GM12872 (cell line): ENCODE results near the gene TIMM17A.

Experiments
- TF ChIP-seq, protein P1 (sequence below): IDR thresholded peaks from 3 replicates; pipeline ENCODE4 v1.5.1; 2011; ENCODE audit warnings: low read depth, mild to moderate bottlenecking, low read length, moderate library complexity; ENCODE audit not compliant: insufficient read depth

Gene TIMM17A

DNA sequence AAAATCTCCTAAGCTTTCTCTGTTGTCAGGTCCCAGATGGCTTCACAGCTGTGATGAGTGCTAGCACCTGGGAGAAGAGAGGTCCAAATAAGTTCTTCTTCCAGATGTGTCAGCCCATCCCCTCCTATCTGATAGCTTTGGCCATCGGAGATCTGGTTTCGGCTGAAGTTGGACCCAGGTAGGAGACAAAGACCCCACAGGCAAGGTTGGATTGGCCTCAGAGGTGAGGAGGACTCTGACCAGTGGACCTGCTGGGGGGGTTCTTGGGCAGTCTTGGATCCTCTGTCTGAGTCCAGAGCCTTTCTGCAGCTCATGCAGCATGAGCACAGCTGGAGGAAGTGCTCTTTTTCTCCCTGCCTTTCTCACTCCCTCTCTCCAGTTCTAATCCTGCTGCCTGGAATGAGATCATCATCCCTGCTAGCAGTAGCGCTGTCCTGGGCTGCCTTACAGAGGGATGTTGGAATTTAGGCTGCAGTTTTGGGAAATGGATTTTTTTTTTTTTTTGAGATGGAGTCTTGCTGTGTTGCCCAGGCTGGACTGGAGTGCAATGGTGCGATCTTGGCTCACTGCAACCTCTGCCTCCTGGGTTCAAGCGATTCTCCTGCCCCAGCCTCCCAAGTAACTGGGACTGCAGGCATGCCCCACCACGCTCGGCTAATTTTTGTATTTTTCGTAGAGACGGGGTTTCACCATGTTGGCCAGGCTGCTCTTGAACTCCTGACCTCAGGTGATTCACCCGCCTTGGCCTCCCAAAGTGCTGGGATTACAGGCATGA lies 34.2 kb downstream of the TIMM17A start:
- TF ChIP-seq, protein P1, sequence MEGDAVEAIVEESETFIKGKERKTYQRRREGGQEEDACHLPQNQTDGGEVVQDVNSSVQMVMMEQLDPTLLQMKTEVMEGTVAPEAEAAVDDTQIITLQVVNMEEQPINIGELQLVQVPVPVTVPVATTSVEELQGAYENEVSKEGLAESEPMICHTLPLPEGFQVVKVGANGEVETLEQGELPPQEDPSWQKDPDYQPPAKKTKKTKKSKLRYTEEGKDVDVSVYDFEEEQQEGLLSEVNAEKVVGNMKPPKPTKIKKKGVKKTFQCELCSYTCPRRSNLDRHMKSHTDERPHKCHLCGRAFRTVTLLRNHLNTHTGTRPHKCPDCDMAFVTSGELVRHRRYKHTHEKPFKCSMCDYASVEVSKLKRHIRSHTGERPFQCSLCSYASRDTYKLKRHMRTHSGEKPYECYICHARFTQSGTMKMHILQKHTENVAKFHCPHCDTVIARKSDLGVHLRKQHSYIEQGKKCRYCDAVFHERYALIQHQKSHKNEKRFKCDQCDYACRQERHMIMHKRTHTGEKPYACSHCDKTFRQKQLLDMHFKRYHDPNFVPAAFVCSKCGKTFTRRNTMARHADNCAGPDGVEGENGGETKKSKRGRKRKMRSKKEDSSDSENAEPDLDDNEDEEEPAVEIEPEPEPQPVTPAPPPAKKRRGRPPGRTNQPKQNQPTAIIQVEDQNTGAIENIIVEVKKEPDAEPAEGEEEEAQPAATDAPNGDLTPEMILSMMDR, result no peak

DNA sequence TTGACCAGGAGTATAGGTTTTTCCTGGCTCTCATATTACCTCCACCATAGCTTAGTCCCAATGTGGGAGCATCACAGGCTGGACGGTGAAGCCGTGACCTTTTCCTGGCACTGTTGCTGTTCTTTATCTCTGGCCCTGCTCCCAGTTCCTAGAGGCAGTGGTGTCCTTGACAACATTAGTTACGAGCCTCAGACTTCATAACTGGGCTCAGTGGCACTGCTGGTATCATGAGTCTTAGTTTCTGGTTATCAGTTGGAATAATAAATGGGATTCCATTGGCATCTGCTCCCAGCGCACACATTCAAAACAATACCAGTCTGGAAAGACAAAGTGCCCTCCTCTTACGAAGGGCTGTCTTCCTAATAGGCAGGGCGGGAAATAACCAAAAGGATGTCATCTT lies 35.1 kb downstream of the TIMM17A start:
- TF ChIP-seq, protein P1, result no peak

DNA sequence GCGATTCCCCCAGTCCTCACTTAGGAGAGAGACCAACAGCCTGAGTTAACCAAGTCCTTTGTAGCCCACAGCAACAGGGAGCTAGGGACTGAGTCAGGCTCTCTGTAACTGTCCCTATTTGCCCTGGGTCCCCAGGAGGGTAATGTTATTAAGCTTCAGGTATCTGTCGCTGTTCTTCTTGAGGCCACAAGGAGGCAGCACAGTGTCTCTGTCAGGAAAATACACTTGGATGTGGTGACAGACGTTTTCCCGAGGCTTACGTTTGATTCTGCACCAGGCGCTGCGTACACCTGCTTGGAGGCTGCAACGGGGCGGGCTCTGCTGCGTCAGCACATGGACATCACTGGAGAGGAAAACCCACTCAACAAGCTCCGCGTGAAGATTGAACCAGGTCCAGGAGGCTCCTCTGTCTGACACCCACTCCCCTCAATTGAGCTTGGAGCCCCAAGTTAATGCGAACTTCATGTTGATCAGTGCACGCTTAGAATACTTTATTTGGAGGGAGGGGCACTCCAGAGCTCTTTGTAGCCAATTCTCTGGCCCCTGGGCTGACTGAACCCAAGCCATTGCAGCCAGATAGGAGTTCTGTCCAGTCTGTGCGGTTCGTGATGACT lies 44.4 kb downstream of the TIMM17A start:
- TF ChIP-seq, protein P1, result peak; percentile 87

DNA sequence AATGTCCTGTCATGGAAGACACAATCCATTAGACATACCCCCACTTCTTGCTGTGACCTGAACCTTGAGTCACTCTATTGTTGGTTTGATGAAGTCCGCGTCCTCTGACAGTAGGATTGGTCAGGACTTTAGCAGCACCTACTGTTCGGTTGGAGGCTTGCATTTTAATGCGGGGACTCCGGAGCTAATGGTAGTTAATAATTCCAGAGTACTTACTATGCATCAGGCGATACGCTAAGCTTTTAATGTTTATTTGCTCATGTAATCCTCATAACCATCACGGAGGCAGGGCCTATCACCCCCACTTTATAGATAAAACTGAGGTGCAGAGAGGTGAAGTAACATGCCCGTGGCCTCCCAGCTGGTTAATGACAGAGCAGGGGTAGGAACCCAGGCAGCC lies 47.2 kb downstream of the TIMM17A start:
- TF ChIP-seq, protein P1, result no peak

DNA sequence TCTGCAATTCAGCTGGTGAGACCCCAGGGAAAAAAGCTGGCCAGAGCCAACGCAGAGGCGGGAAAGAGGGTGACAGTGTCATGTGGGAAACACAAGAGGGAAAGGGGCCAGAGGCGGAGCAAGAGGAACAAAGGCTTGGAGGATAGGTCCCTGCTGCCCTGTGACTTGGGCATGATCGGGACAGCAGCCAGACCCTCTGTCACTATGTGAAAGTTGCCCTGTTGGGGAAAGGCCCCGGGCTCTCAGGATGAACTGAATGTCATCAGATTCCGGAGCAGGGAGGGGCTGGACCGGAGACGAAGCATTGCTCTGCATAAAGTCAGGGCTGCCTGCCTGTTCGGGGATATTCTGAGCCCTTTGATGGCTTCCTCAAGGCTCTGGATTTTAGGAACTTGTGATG lies 49.4 kb downstream of the TIMM17A start:
- TF ChIP-seq, protein P1, result no peak

DNA sequence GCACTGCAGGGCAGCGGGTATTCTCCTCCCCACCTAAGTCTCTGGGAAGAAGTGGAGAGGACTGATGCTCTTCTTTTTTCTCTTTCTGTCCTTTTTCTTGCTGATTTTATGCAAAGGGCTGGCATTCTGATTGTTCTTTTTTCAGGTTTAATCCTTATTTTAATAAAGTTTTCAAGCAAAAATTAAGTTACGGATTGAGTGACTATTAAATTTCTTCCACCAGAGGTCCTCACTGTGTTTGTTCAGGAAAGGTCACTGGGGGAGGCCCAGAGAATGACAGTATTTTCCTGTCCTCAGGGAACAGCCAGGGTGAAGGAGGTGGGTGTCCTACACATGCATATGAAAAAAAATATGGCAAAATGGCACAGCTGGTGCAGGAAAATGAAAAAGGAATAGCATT lies 50.7 kb downstream of the TIMM17A start:
- TF ChIP-seq, protein P1, result no peak

DNA sequence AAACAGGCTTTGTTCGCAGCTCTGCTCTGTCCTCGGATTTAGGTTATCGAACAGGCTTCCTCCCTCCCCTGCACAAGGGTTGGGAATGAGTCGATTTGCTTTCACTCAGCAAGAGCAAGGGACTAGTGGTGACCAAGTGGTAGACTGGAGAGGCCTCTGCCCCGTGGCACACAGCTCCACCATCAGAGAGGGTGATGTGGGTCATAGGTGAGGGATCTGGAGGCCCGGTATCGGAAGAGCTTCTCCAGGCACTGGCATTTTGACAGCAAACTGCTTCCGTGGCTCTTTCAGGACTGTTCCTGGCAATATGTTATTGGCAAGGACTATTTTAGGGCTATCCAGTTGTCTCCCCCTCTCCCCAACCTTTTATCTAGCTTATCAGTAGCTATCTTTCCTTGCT lies 52.0 kb downstream of the TIMM17A start:
- TF ChIP-seq, protein P1, result no peak
